Body of pancreas (tissue), 4 donors: Measurements from ENCODE around the gene ARHGEF3.
A peak's percentile ranks its signal among the peaks of the same experiment; 100 is the strongest.

Source experiments
- CTCF ChIP-seq, 7 experiments: fragments of 450-650 bp in 4 of 7; fragments of 200-600 bp in 3 of 7; sonication (generic) in 3 of 7; IDR thresholded peaks; one replicate each; pipeline ENCODE4 v1.5.1; 2016 to 2019; ENCODE audit warnings: antibody characterized with exemption in 7 of 7
- POLR2A ChIP-seq, 3 donors: fragments of 450-650 bp; IDR thresholded peaks; one replicate each; pipeline ENCODE4 v1.6.1; 2016; ENCODE audit warnings: antibody characterized with exemption in 3 of 3, mild to moderate bottlenecking in 2 of 3

- TF ChIP-seq CTCF (IDR thresholded peaks at IDR 0.05) = no peak
- TF ChIP-seq POLR2A (IDR thresholded peaks at IDR 0.05) = peak in 2 of 3 donors; percentile 2 to 66
Measured at GRCh38 chr3:56683122-56683817, 118.5 kb downstream of the ARHGEF3 start, which contains the start of gene TASOR.
